Endothelial cell of umbilical vein (primary cell): ENCODE data around the gene PACSIN2. TPM values are rescaled to one million over a fixed set of nuclear protein-coding genes. Genes with fewer than 3 reads are reported as not detected.

Experiments
- BruUV-seq: library from RNA; stranded (reverse); fragments of 400-500 nt; replicated peaks from 2 replicates; lab custom pipeline; 2021; lab: Mats Ljungman, UMichigan
- CTCF ChIA-PET: fragments of 300-600, 350-600 bp; sonication (Branson Sonifier 250); formaldehyde crosslinking; loops from one replicate; lab custom pipeline; 2021; ENCODE audit warnings: antibody characterized with exemption, inconsistent platforms; lab: Charles Lee
- POLR2A ChIA-PET: fragments of 300-600, 350-600 bp; sonication (Branson Sonifier 250); formaldehyde crosslinking; loops from one replicate; lab custom pipeline; 2021; ENCODE audit warnings: antibody characterized with exemption, inconsistent platforms; lab: Charles Lee
- DNase-seq: peaks from one replicate; pipeline ENCODE4 v3.0.0-alpha.2; 2011; ENCODE audit warnings: low read depth, low spot score
- FAIRE-seq: peaks from 2 replicates; lab custom pipeline; 2011; peaks lifted over from hg19 to GRCh38; lab: Jason Lieb, UNC
- H2AFZ ChIP-seq: 2 replicates; pipeline ENCODE4 v1.6.0; 2012; ENCODE audit warnings: low read depth, low read length, control low read depth, inconsistent platforms
- H3K27ac ChIP-seq: 2 replicates; pipeline ENCODE4 v1.5.1; 2011; ENCODE audit warnings: low read depth, mild to moderate bottlenecking, control low read depth, low read length, moderate library complexity; ENCODE audit not compliant: insufficient read depth
- H3K27me3 ChIP-seq, 2 experiments: 2 replicates each; pipeline versions ENCODE4 v1.6.0 to v1.6.1; 2011; ENCODE audit warnings: low read length in 2 of 2, mixed read lengths in 1 of 2; ENCODE audit not compliant: control insufficient read depth in 2 of 2, insufficient read depth in 2 of 2
- H3K36me3 ChIP-seq, 2 experiments: 2 replicates in 1 of 2; 3 replicates in 1 of 2; pipeline ENCODE4 v1.5.1; 2011; ENCODE audit warnings: low read length in 2 of 2, mild to moderate bottlenecking in 1 of 2, moderate library complexity in 1 of 2; ENCODE audit not compliant: control insufficient read depth in 2 of 2, insufficient read depth in 2 of 2; ENCODE audit errors: extremely low read depth in 1 of 2
- H3K4me1 ChIP-seq: 3 replicates; pipeline ENCODE4 v1.5.1; 2011; ENCODE audit warnings: mild to moderate bottlenecking, low read length; ENCODE audit not compliant: control insufficient read depth, insufficient read depth; ENCODE audit errors: extremely low read depth
- H3K4me2 ChIP-seq: 2 replicates; pipeline ENCODE4 v1.6.1; 2011; ENCODE audit warnings: low read length, control low read depth, mixed read lengths; ENCODE audit not compliant: insufficient read depth
- H3K4me3 ChIP-seq, 3 experiments: fragments of 200-600 bp in 1 of 3; sonication (generic), shearing (Covaris generic) in 1 of 3; replicated peaks in 1 of 3; 2 replicates each; pipeline ENCODE4 v1.5.1; 2011 to 2016; ENCODE audit warnings: control low read depth in 3 of 3, low read length in 3 of 3, mild to moderate bottlenecking in 2 of 3, inconsistent platforms in 1 of 3, low read depth in 1 of 3, moderate library complexity in 1 of 3; ENCODE audit not compliant: insufficient read depth in 1 of 3
- H3K79me2 ChIP-seq: 2 replicates; pipeline ENCODE4 v1.6.0; 2012; ENCODE audit warnings: low read length, inconsistent platforms; ENCODE audit not compliant: control insufficient read depth, insufficient read depth
- H3K9ac ChIP-seq: replicated peaks from 2 replicates; pipeline ENCODE3; 2011; ENCODE audit warnings: low read length, control low read depth; ENCODE audit not compliant: insufficient read depth; ENCODE audit errors: extremely low read depth
- H3K9me1 ChIP-seq: replicated peaks from 3 replicates; pipeline ENCODE4 v1.6.0; 2011; ENCODE audit warnings: mild to moderate bottlenecking, low read length; ENCODE audit not compliant: control insufficient read depth, insufficient read depth; ENCODE audit errors: extremely low read depth
- H3K9me3 ChIP-seq: replicated peaks from 2 replicates; pipeline ENCODE4 v1.5.1; 2012; ENCODE audit warnings: low read length, inconsistent platforms; ENCODE audit not compliant: control insufficient read depth, insufficient read depth
- H4K20me1 ChIP-seq: replicated peaks from 2 replicates; pipeline ENCODE3; 2011; ENCODE audit warnings: mild to moderate bottlenecking, low read length; ENCODE audit not compliant: control insufficient read depth, insufficient read depth; ENCODE audit errors: extremely low read depth
- EZH2 ChIP-seq: IDR thresholded peaks from 2 replicates; pipeline ENCODE4 v1.6.1; 2012; ENCODE audit warnings: borderline replicate concordance, low read depth, mild to moderate bottlenecking, moderate library complexity, low read length, inconsistent platforms; ENCODE audit not compliant: severe bottlenecking
- JUN ChIP-seq: IDR thresholded peaks from 2 replicates; pipeline ENCODE4 v1.6.1; 2011; ENCODE audit warnings: borderline replicate concordance, low read depth; ENCODE audit not compliant: insufficient read length, insufficient read depth
- POLR2A ChIP-seq: IDR thresholded peaks from 2 replicates; pipeline ENCODE4 v1.6.1; 2012; ENCODE audit warnings: low read depth, mild to moderate bottlenecking, control low read depth, low read length
- dilution Hi-C: fragments of 300-500 bp; cut with MboI; formaldehyde crosslinking; loops from one replicate; pipeline ENCODE4 v1.15.0; 2019; ENCODE audit warnings: low sequenced_read_pairs; ENCODE audit not compliant: extremely low pct_ligation_motif_present
- intact Hi-C: fragments of 100-400 bp; cut with micrococcal nuclease; formaldehyde crosslinking; loops from one replicate; pipeline ENCODE4 v1.10.0; 2022
- polyA plus RNA-seq, 4 experiments: library from polyadenylated mRNA; depleted of rRNA in 3 of 4; stranded (reverse) in 3 of 4; unstranded in 1 of 4; fragments of >200 nt; gene quantifications; 2 replicates each; pipeline versions ENCODE4 v1.2.1 to v1.2.3, GENCODE V29; 2011 to 2012; ENCODE audit warnings: missing spikeins in 1 of 4
- total RNA-seq: library from RNA; stranded (reverse); gene quantifications from 2 replicates; pipeline ENCODE4 v1.2.3, GENCODE V29; 2021
- TF ChIP-seq, protein P1 (sequence below), 2 donors: IDR thresholded peaks; 1 replicate in 1 of 2; 2 replicates in 1 of 2; pipeline ENCODE4 v1.5.1; 2011; ENCODE audit warnings: low read length in 2 of 2, mild to moderate bottlenecking in 2 of 2, moderate library complexity in 2 of 2, control low read depth in 1 of 2, inconsistent platforms in 1 of 2, low read depth in 1 of 2; ENCODE audit not compliant: insufficient read depth in 1 of 2; ENCODE audit errors: extremely low read depth in 1 of 2

PACSIN2 gene
- total and polyA plus RNA-seq, 2 donors (not counting 3 experiments of a cell fraction or from before 2014, with no cell fraction given) = 46.2 to 64.5 TPM

GRCh38 chr22:42891696-42892095 lies 123.3 kb downstream of the PACSIN2 start:
- Histone ChIP-seq H4K20me1 (no peaks in the 10 kb centered on the region), H3K36me3 (peaks cover 0 to 15% of the 10 kb centered on the region in 2 experiments), H3K4me2 (no peak overlapping the region), H3K27me3 (no peaks in the 10 kb centered on the region), H3K4me3 (no peak overlapping the region), H2AFZ (no peak overlapping the region), H3K9ac (no peak overlapping the region), H3K9me1 (no peaks in the 10 kb centered on the region), H3K79me2 (no peaks in the 10 kb centered on the region), H3K9me3 (no peaks in the 10 kb centered on the region), H3K4me1 (no peaks in the 10 kb centered on the region), H3K27ac (no peak overlapping the region)
- ChIA-PET POLR2A (no interaction called here), CTCF (no interaction called here)
- FAIRE-seq = no peak
- dilution Hi-C loops = no loop called here
- intact Hi-C loops = no loop called here
- TF ChIP-seq EZH2 (no peak), JUN (no peak), POLR2A (no peak)
- no peak for DNase-seq
- no TSS peak for BruUV-seq

DNA sequence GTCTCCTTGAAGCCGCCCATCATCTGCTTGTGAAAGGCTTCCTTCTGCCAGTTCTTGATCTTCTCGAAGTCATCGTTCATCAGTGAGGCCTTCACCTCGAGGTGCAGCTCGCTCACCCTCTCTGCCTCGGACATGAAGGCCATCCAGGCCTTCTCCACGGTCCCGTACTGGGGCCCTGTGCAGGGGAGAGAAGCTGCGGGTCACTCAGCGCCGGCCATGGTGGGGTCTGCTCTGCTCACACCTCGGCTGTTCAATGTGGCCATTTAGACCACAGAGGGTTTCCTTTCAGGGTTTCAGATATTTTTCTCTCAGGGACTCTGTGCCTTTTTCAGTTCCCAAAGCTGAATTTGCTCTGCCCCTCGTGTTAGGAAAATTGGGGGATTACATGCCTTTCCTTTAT lies 123.9 kb downstream of the PACSIN2 start:
- Histone ChIP-seq H3K9me3 (no peaks in the 10 kb centered on the region), H3K27ac (no peak overlapping the region), H3K9me1 (no peaks in the 10 kb centered on the region), H3K4me2 (no peak overlapping the region), H4K20me1 (no peaks in the 10 kb centered on the region), H3K4me3 (no peak overlapping the region), H3K4me1 (no peaks in the 10 kb centered on the region), H2AFZ (no peak overlapping the region), H3K36me3 (peaks cover 0 to 15% of the 10 kb centered on the region in 2 experiments), H3K27me3 (no peaks in the 10 kb centered on the region), H3K9ac (no peak overlapping the region), H3K79me2 (no peaks in the 10 kb centered on the region)
- FAIRE-seq = no peak
- BruUV-seq = no TSS peak
- ChIA-PET CTCF (interaction anchor here (1.0 kb wide), 1 partner anchor 10 kb away, joined by 3 read pairs; no protein-coding TSS in a partner anchor), POLR2A (no interaction called here)
- intact Hi-C loops (no loop called here), dilution Hi-C loops (no loop called here)
- TF ChIP-seq, protein P1, sequence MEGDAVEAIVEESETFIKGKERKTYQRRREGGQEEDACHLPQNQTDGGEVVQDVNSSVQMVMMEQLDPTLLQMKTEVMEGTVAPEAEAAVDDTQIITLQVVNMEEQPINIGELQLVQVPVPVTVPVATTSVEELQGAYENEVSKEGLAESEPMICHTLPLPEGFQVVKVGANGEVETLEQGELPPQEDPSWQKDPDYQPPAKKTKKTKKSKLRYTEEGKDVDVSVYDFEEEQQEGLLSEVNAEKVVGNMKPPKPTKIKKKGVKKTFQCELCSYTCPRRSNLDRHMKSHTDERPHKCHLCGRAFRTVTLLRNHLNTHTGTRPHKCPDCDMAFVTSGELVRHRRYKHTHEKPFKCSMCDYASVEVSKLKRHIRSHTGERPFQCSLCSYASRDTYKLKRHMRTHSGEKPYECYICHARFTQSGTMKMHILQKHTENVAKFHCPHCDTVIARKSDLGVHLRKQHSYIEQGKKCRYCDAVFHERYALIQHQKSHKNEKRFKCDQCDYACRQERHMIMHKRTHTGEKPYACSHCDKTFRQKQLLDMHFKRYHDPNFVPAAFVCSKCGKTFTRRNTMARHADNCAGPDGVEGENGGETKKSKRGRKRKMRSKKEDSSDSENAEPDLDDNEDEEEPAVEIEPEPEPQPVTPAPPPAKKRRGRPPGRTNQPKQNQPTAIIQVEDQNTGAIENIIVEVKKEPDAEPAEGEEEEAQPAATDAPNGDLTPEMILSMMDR (IDR thresholded peaks at IDR 0.05; ENCODE audit: extremely low read depth in 1 of 2, insufficient read depth in 1 of 2, low read depth in 1 of 2, low read length in 2 of 2) = no peak
- DNase-seq = no peak
